GM12865 (cell line): Measurements from ENCODE around the gene TAGLN3.

Experiments used
- DNase-seq: peaks from one replicate; pipeline ENCODE4 v3.0.0; 2010; ENCODE audit warnings: low read depth
- H3K4me3 ChIP-seq: 2 replicates; pipeline ENCODE4 v1.5.1; 2011; ENCODE audit warnings: mild to moderate bottlenecking, low read depth, low read length, control low read depth
- CTCF ChIP-seq: IDR thresholded peaks from 2 replicates; pipeline ENCODE4 v1.5.1; 2011; ENCODE audit warnings: low read length, control low read depth, low read depth, inconsistent platforms; ENCODE audit not compliant: insufficient read depth; ENCODE audit errors: missing control alignments

Gene TAGLN3

GRCh38 chr3:112005091-112005672 is 6.5 kb downstream of the TAGLN3 start:
- H3K4me3 ChIP-seq: no peak overlapping the region
- no peak for TF ChIP-seq CTCF
- no peak for DNase-seq

GRCh38 chr3:112007633-112008032 is 8.9 kb downstream of the TAGLN3 start:
- no peak overlapping the region for H3K4me3 ChIP-seq
- DNase-seq: no peak
- no peak for TF ChIP-seq CTCF

- DNase-seq: no peak
- TF ChIP-seq CTCF: no peak
- no peak overlapping the region for H3K4me3 ChIP-seq
These were observed 10.9 kb downstream of the TAGLN3 start for GRCh38 chr3:112009670-112010069.

- no peak for TF ChIP-seq CTCF
- no peak for DNase-seq
- no peak overlapping the region for H3K4me3 ChIP-seq
These were observed 11.9 kb downstream of the TAGLN3 start for GRCh38 chr3:112010636-112011035.

- TF ChIP-seq CTCF: no peak
- no peak for DNase-seq
- no peak overlapping the region for H3K4me3 ChIP-seq
These were observed 12.7 kb downstream of the TAGLN3 start for GRCh38 chr3:112011376-112011940.

GRCh38 chr3:112012205-112012992 is 13.7 kb downstream of the TAGLN3 start:
- no peak overlapping the region for H3K4me3 ChIP-seq
- TF ChIP-seq CTCF: no peak
- no peak for DNase-seq
